Measurements from ENCODE around the gene APP.

DNA sequence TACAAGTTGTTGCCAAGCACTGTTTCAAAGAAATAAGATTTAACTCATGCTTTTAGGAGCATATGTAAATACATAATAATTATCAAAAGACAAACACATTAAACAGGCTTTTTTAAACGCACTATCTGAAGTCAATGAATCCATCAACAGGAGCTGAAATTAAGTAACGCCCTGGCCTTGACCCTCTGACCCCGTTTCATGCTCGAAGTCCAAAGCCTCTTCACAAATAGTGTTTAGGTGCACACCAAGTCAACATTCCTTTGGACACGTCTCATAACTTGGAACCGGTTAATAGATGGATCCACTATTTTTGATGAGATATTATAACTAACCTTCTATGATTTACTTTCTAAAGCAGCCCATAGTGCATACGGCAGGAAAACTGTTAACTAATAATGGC lies 226.5 kb downstream of the APP start:
- TF ChIP-seq POLR2AphosphoS5 (IDR thresholded peaks at IDR 0.05; ENCODE audit: low read depth, low read length) (no peak), SPI1 (IDR thresholded peaks at IDR 0.05; ENCODE audit: low read depth, low read length) (no peak), TAF1 (IDR thresholded peaks at IDR 0.05; ENCODE audit: low read depth, low read length) (no peak), POLR2A (IDR thresholded peaks at IDR 0.05; ENCODE audit: low read depth, low read length) (no peak)

Measured in GM12891 (cell line).